HG03571 (cell line): ENCODE measurements around the gene CDK11A.

Experiments used
- ATAC-seq: cut with Tn5 transposase; IDR thresholded peaks from one replicate; pipeline ENCODE4 v1.9.1; 2021; ENCODE audit not compliant: unreplicated experiment

Gene CDK11A

GRCh38 chr1:1724035-1724864, at the start of gene CDK11A:
CDK11A (minus strand) TSS chr1:1724357; CDS start chr1:1722818, 1,539 bp downstream.
- peak; percentile 81 for ATAC-seq

GRCh38 chr1:1773874-1774273, 49.7 kb upstream of the CDK11A start:
- ATAC-seq, result no peak

- ATAC-seq, result no peak
Observed at GRCh38 chr1:1771096-1771495, 46.9 kb upstream of the CDK11A start.

GRCh38 chr1:1770102-1770501, 45.9 kb upstream of the CDK11A start:
- no peak for ATAC-seq

- ATAC-seq, result no peak
Observed at GRCh38 chr1:1768249-1768992, 44.3 kb upstream of the CDK11A start.

GRCh38 chr1:1764876-1765470, 40.8 kb upstream of the CDK11A start:
- no peak for ATAC-seq

GRCh38 chr1:1763657-1764621, 39.8 kb upstream of the CDK11A start:
- ATAC-seq, result no peak

- ATAC-seq, result no peak
Observed at GRCh38 chr1:1761504-1762376, 37.6 kb upstream of the CDK11A start.

GRCh38 chr1:1760715-1761114, 36.6 kb upstream of the CDK11A start:
- no peak for ATAC-seq

GRCh38 chr1:1760345-1760650, 36.1 kb upstream of the CDK11A start:
- ATAC-seq, result no peak

GRCh38 chr1:1759456-1760344, 35.5 kb upstream of the CDK11A start:
- no peak for ATAC-seq

- ATAC-seq, result no peak
Observed at GRCh38 chr1:1758692-1759455, 34.7 kb upstream of the CDK11A start.

GRCh38 chr1:1758059-1758621, 34.0 kb upstream of the CDK11A start:
- ATAC-seq, result no peak

GRCh38 chr1:1757422-1758058, 33.4 kb upstream of the CDK11A start:
- no peak for ATAC-seq

- no peak for ATAC-seq
Observed at GRCh38 chr1:1756661-1757421, 32.7 kb upstream of the CDK11A start.

- no peak for ATAC-seq
Observed at GRCh38 chr1:1755852-1756251, 31.7 kb upstream of the CDK11A start.

- ATAC-seq, result no peak
Observed at GRCh38 chr1:1755426-1755825, 31.3 kb upstream of the CDK11A start.
